K562 (cell line): ENCODE results near the gene TAF4. TPM values are rescaled to one million over a fixed set of nuclear protein-coding genes. Genes with fewer than 3 reads are reported as not detected.
A peak's percentile ranks its signal among the peaks of the same experiment; 100 is the strongest.

ENCODE experiments used
- ATAC-seq: fragments of 200-7000 bp; cut with Tn5 transposase; 3 replicates; pipeline ENCODE4 v1.9.1; 2020; ENCODE audit warnings: moderate library complexity
- BruUV-seq: library from RNA; stranded (reverse); fragments of 400-500 nt; replicated peaks from 2 replicates; lab custom pipeline; 2021; lab: Mats Ljungman, UMichigan
- CTCF ChIA-PET: fragments of 300-600 bp; formaldehyde crosslinking; extraction: SDS; loops from one replicate; lab custom pipeline; 2021; ENCODE audit warnings: low intra/inter-chr PET ratio; lab: Yijun Ruan, JAX
- POLR2A ChIA-PET: fragments of 300-600, 350-650 bp; sonication (Branson Sonifier 250); formaldehyde crosslinking; extraction: SDS; loops from one replicate; lab custom pipeline; 2021; ENCODE audit warnings: antibody characterized with exemption, inconsistent platforms; lab: Yijun Ruan, JAX
- DNase-seq, 4 experiments: peaks; one replicate each; pipeline versions ENCODE4 v3.0.0 to v3.0.0-alpha.2; 2011 to 2018; ENCODE audit warnings: low spot score in 3 of 4, mixed read lengths in 3 of 4; ENCODE audit errors: extremely low read depth in 1 of 4
- FAIRE-seq: peaks from 2 replicates; lab custom pipeline; 2011; peaks lifted over from hg19 to GRCh38; lab: Jason Lieb, UNC
- H2AFZ ChIP-seq: 2 replicates; pipeline ENCODE4 v1.6.0; 2011; ENCODE audit warnings: low read depth, low read length, control low read depth, inconsistent platforms
- H3K27ac ChIP-seq: fragments of 200-600 bp; 3 replicates; pipeline ENCODE4 v1.8.0; 2011; ENCODE audit warnings: low read depth, mild to moderate bottlenecking, control low read depth, inconsistent platforms, low read length, moderate library complexity, mixed read lengths; ENCODE audit errors: extremely low read depth
- H3K27me3 ChIP-seq, 2 experiments: fragments of 300-600 bp in 1 of 2; 2 replicates in 1 of 2; 3 replicates in 1 of 2; pipeline versions ENCODE4 v1.6.0 to v1.8.0; 2011; ENCODE audit warnings: inconsistent platforms in 2 of 2, low read length in 2 of 2, mild to moderate bottlenecking in 1 of 2, mixed read lengths in 1 of 2, moderate library complexity in 1 of 2; ENCODE audit not compliant: control insufficient read depth in 2 of 2, insufficient read depth in 2 of 2
- H3K36me3 ChIP-seq: fragments of 300-600 bp; 3 replicates; pipeline ENCODE4 v1.8.0; 2011; ENCODE audit warnings: mild to moderate bottlenecking, low read length, inconsistent platforms; ENCODE audit not compliant: control insufficient read depth, insufficient read depth
- H3K4me1 ChIP-seq, 2 experiments: fragments of 200-600 bp in 1 of 2; replicated peaks in 1 of 2; 2 replicates in 1 of 2; 3 replicates in 1 of 2; pipeline versions ENCODE4 v1.5.1 to v1.8.0; 2011; ENCODE audit warnings: inconsistent platforms in 2 of 2, low read length in 2 of 2, mild to moderate bottlenecking in 1 of 2, mixed read lengths in 1 of 2, moderate library complexity in 1 of 2; ENCODE audit not compliant: control insufficient read depth in 2 of 2, insufficient read depth in 2 of 2
- H3K4me2 ChIP-seq: 2 replicates; pipeline ENCODE4 v1.6.1; 2011; ENCODE audit warnings: low read length, control low read depth, inconsistent platforms, mixed read lengths; ENCODE audit not compliant: insufficient read depth
- H3K4me3 ChIP-seq: fragments of 200-600 bp; sonication (generic), shearing (Covaris generic); 2 replicates; pipeline ENCODE4 v1.5.1; 2016; ENCODE audit warnings: control low read depth, inconsistent platforms
- H3K79me2 ChIP-seq: fragments of 200-600 bp; 3 replicates; pipeline ENCODE4 v1.8.0; 2011; ENCODE audit warnings: low read length, inconsistent platforms; ENCODE audit not compliant: control insufficient read depth, insufficient read depth
- H3K9ac ChIP-seq, 2 experiments: 2 replicates each; pipeline versions ENCODE4 v1.6.0 to v1.6.1; 2011; ENCODE audit warnings: low read depth in 2 of 2, low read length in 2 of 2, control low read depth in 1 of 2, inconsistent platforms in 1 of 2, mild to moderate bottlenecking in 1 of 2, mixed read lengths in 1 of 2; ENCODE audit not compliant: insufficient read depth in 1 of 2
- H3K9me1 ChIP-seq: one replicate; pipeline ENCODE4 v1.6.0; 2011; ENCODE audit warnings: inconsistent platforms, mild to moderate bottlenecking, low read length, moderate library complexity; ENCODE audit not compliant: control insufficient read depth, insufficient read depth
- H3K9me3 ChIP-seq: replicated peaks from 2 replicates; pipeline ENCODE4 v1.5.1; 2011; ENCODE audit warnings: low read depth, low read length, inconsistent platforms; ENCODE audit not compliant: control insufficient read depth, insufficient read depth
- H4K20me1 ChIP-seq: replicated peaks from 2 replicates; pipeline ENCODE4 v1.6.1; 2011; ENCODE audit warnings: low read length, inconsistent platforms, mixed read lengths; ENCODE audit not compliant: control insufficient read depth, insufficient read depth
- MBD2 ChIP-seq: sonication (generic); IDR thresholded peaks from 2 replicates; pipeline ENCODE4 v1.6.1; 2016; ENCODE audit warnings: low read depth, borderline replicate concordance
- PRPF4 ChIP-seq: fragments of 200-400 bp; formaldehyde crosslinking; IDR thresholded peaks from one replicate; pipeline ENCODE4 v1.6.1; 2017; ENCODE audit warnings: low read length, low read depth, mild to moderate bottlenecking; ENCODE audit not compliant: insufficient read depth, poor library complexity, severe bottlenecking
- TEAD1 ChIP-seq, 2 experiments: fragments of 450-650 bp in 1 of 2; sonication (generic) in 1 of 2; formaldehyde crosslinking; IDR thresholded peaks; 2 replicates each; pipeline versions ENCODE4 v1.4.0 to v1.8.0; 2020 to 2022; ENCODE audit warnings: mild to moderate bottlenecking in 2 of 2, missing genetic modification reagents in 1 of 2
- XRCC3 ChIP-seq: fragments of 450-650 bp; IDR thresholded peaks from 2 replicates; pipeline ENCODE4 v1.6.1; 2017; ENCODE audit warnings: mild to moderate bottlenecking, moderate library complexity
- WGBS: fragments of 100-300 bp; shearing (Covaris generic); methylation state at CpG from one replicate; pipeline ENCODE4 v1.1.6; 2016; ENCODE audit warnings: low coverage, mixed read lengths; ENCODE audit not compliant: insufficient coverage; ENCODE audit errors: missing lambda C conversion rate; 5-methylcytosine and 5-hydroxymethylcytosine counted together
- in situ Hi-C: fragments of 300-500 bp; cut with MboI; formaldehyde crosslinking; loops from 4 replicates; pipeline ENCODE4 v1.15.0; 2018; ENCODE audit warnings: inconsistent platforms, mixed read lengths
- intact Hi-C: fragments of 100-400 bp; cut with micrococcal nuclease; formaldehyde crosslinking; loops from 2 replicates; pipeline ENCODE4 v1.14.2; 2022
- polyA plus RNA-seq, 8 experiments: library from polyadenylated mRNA; depleted of rRNA in 4 of 8; stranded (reverse) in 5 of 8; unstranded in 3 of 8; fragments of >200 nt; fragmentation: Nextera tagmentation in 2 of 8; fragmentation: Illumina TruSeq in 1 of 8; extraction: Ambion mirVana in 2 of 8; extraction: Trizol in 1 of 8; gene quantifications; 2 replicates each; pipeline versions ENCODE4 v1.2.1 to v1.2.3, GENCODE V29; 2011 to 2014; ENCODE audit warnings: inconsistent platforms in 1 of 8, missing spikeins in 1 of 8
- total RNA-seq, 7 experiments: library from RNA; depleted of rRNA in 6 of 7; stranded (reverse); fragments of >200 nt in 6 of 7; fragmentation: Illumina TruSeq in 2 of 7; extraction: Trizol in 2 of 7; gene quantifications; 2 replicates each; pipeline versions ENCODE4 v1.2.1 to v1.2.3, GENCODE V29; 2011 to 2021; ENCODE audit warnings: low replicate concordance in 1 of 7
- TF ChIP-seq, protein P1 (sequence below): fragments of 450-650 bp; formaldehyde crosslinking; IDR thresholded peaks from 2 replicates; pipeline ENCODE4 v1.4.0; 2020; ENCODE audit warnings: mild to moderate bottlenecking, moderate library complexity

TAF4 gene
- total and polyA plus RNA-seq, 9 of the 15 experiments (the other 6 are each of a cell fraction or from before 2014, with no cell fraction given) = 0.44 to 28.3 (median 5.6) TPM

DNA sequence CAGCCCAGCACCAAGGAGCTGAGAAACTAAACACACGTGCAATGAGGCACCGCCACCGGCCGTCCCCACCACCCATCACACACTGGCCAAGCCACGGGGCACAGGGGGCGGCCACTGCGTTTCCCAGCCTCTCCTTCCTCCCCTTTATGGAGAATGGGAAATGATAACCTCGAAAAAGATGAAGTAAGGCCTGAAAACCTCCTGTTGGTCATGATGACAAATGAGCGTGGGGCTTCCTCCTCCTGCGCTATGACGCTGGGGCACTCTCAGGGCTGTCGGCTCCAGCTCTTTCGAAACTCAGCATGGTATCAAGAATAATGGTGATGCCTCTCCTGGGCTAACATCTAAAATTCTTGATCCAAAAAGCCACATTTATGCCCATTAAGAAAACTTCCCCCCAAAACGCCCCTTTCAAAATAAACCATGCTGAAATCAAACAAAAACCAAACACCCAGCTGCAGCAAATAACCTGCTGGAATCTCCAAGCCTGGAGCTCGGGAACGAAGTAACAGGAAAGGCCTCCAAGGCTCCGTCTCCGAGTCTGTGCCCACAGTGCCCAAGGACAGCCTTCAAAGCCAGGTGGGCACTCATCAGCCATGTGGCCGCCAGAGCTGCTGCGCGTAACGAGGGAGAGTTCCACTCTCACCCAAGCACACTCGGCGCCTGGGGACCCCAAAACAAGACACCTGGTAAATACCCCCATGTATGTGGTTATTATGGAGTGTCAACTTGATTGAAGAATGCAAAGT, 50.0 kb downstream of the TAF4 start:
- no peak for TF ChIP-seq TEAD1 (CRISPR knock-in tag; IDR thresholded peaks at IDR 0.05)
- no peak for TF ChIP-seq PRPF4
- TF ChIP-seq XRCC3 = no peak
- TF ChIP-seq, protein P1, sequence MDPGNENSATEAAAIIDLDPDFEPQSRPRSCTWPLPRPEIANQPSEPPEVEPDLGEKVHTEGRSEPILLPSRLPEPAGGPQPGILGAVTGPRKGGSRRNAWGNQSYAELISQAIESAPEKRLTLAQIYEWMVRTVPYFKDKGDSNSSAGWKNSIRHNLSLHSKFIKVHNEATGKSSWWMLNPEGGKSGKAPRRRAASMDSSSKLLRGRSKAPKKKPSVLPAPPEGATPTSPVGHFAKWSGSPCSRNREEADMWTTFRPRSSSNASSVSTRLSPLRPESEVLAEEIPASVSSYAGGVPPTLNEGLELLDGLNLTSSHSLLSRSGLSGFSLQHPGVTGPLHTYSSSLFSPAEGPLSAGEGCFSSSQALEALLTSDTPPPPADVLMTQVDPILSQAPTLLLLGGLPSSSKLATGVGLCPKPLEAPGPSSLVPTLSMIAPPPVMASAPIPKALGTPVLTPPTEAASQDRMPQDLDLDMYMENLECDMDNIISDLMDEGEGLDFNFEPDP (CRISPR knock-in tag) = no peak
- no peak for TF ChIP-seq MBD2
- TF ChIP-seq, all 486 proteins: peak for 0
- Histone ChIP-seq H3K27me3 (no peaks in the 10 kb centered on the region), H3K9me3 (no peaks in the 10 kb centered on the region), H3K9me1 (no peaks in the 10 kb centered on the region), H3K27ac (no peak overlapping the region), H3K36me3 (peaks cover 31% of the 10 kb centered on the region; the same call in 2 of the 3 replicates), H3K4me1 (peaks cover 0 to 40% of the 10 kb centered on the region in 2 experiments; a peak in 2 of 5 replicates), H3K4me2 (no peak overlapping the region), H3K9ac (peak overlapping the region in 1 of 2 experiments; percentile 52; a peak in 2 of 4 replicates), H4K20me1 (peaks cover 17% of the 10 kb centered on the region; the same call in 1 of the 2 replicates), H3K79me2 (peaks cover 55% of the 10 kb centered on the region), H3K4me3 (no peak overlapping the region), H2AFZ (no peak overlapping the region)
- CTCF ChIA-PET = interaction anchor here (0.6 kb wide), 1 partner anchor 151 kb away, joined by 3 read pairs; no protein-coding TSS in a partner anchor
- intact Hi-C loops = no loop called here
- FAIRE-seq (no peak), DNase-seq (no peak), ATAC-seq (no peak)
- 90% methylated on average over 23 of the region's 24 CpGs for WGBS
- in situ Hi-C loops = no loop called here
- POLR2A ChIA-PET = interaction anchor here (0.6 to 1.7 kb wide), 4 partner anchors 10 to 145 kb away, joined by 3 to 7 read pairs (median 3); no protein-coding TSS in a partner anchor
- BruUV-seq = no TSS peak
